H1 (cell line): ENCODE data around the gene IKZF3. TPM values are rescaled to one million over a fixed set of nuclear protein-coding genes. Genes with fewer than 3 reads are reported as not detected.

ENCODE experiments used
- CTCF ChIA-PET: fragments of 300-600 bp; sonication (Branson Sonifier 250); formaldehyde crosslinking; loops from one replicate; lab custom pipeline; 2021; ENCODE audit not compliant: partially characterized antibody; lab: Charles Lee
- POLR2A ChIA-PET: fragments of 300-600 bp; sonication (Branson Sonifier 250); formaldehyde crosslinking; loops from one replicate; lab custom pipeline; 2021; ENCODE audit warnings: inconsistent platforms; ENCODE audit not compliant: partially characterized antibody; lab: Charles Lee
- DNase-seq, 2 experiments: peaks; one replicate each; pipeline versions ENCODE4 v3.0.0 to v3.0.0-alpha.2; 2010 to 2022; ENCODE audit warnings: low spot score in 2 of 2, low read depth in 1 of 2, mixed read lengths in 1 of 2
- FAIRE-seq: peaks from 2 replicates; lab custom pipeline; 2011; peaks lifted over from hg19 to GRCh38; lab: Jason Lieb, UNC
- H2AFZ ChIP-seq: 2 replicates; pipeline ENCODE4 v1.8.1; 2012; ENCODE audit warnings: low read length, inconsistent platforms
- H2AK5ac ChIP-seq: 2 replicates; pipeline ENCODE4 v1.6.1; 2013; ENCODE audit warnings: low read depth, low read length
- H2BK120ac ChIP-seq: replicated peaks from 2 replicates; pipeline ENCODE3; 2013; ENCODE audit warnings: low read depth, low read length, inconsistent platforms
- H2BK12ac ChIP-seq: 2 replicates; pipeline ENCODE4 v1.6.1; 2013; ENCODE audit warnings: low read depth, low read length
- H2BK15ac ChIP-seq: 2 replicates; pipeline ENCODE4 v1.6.1; 2013; ENCODE audit warnings: low read length
- H2BK20ac ChIP-seq: 2 replicates; pipeline ENCODE4 v1.6.1; 2013; ENCODE audit warnings: low read length
- H2BK5ac ChIP-seq: 2 replicates; pipeline ENCODE4 v1.6.1; 2013; ENCODE audit warnings: low read depth, low read length
- H3K14ac ChIP-seq: 2 replicates; pipeline ENCODE4 v1.6.1; 2013; ENCODE audit warnings: inconsistent platforms; ENCODE audit not compliant: insufficient read length
- H3K18ac ChIP-seq: 2 replicates; pipeline ENCODE4 v1.6.1; 2013; ENCODE audit warnings: low read length; ENCODE audit errors: extremely low read depth
- H3K23ac ChIP-seq: 2 replicates; pipeline ENCODE4 v1.6.1; 2013; ENCODE audit warnings: inconsistent platforms; ENCODE audit not compliant: insufficient read length
- H3K23me2 ChIP-seq: 2 replicates; pipeline ENCODE4 v1.6.1; 2013; ENCODE audit warnings: low read depth, low read length
- H3K27ac ChIP-seq: 2 replicates; pipeline ENCODE4 v1.6.1; 2011; ENCODE audit warnings: low read depth, low read length, inconsistent platforms
- H3K27me3 ChIP-seq, 4 experiments: replicated peaks in 1 of 4; 1 replicate in 1 of 4; 2 replicates in 3 of 4; pipeline versions ENCODE4 v1.6.1 to v1.8.1; 2011 to 2013; ENCODE audit warnings: low read length in 3 of 4, mild to moderate bottlenecking in 3 of 4, inconsistent platforms in 2 of 4, mixed read lengths in 2 of 4, moderate library complexity in 1 of 4; ENCODE audit not compliant: control insufficient read depth in 3 of 4, insufficient read depth in 3 of 4; ENCODE audit errors: extremely low read depth in 1 of 4
- H3K36me3 ChIP-seq, 4 experiments: 2 replicates each; pipeline versions ENCODE4 v1.6.1 to v1.8.1; 2011 to 2013; ENCODE audit warnings: mild to moderate bottlenecking in 4 of 4, low read length in 3 of 4, moderate library complexity in 2 of 4, control low read depth in 1 of 4, inconsistent platforms in 1 of 4; ENCODE audit not compliant: insufficient read depth in 4 of 4, control insufficient read depth in 2 of 4
- H3K4ac ChIP-seq: replicated peaks from 2 replicates; pipeline ENCODE3; 2013; ENCODE audit warnings: low read length, low read depth, mixed read lengths, inconsistent platforms; ENCODE audit not compliant: insufficient read length
- H3K4me1 ChIP-seq, 4 experiments: replicated peaks in 1 of 4; 1 replicate in 1 of 4; 2 replicates in 3 of 4; pipeline versions ENCODE4 v1.6.1 to v1.8.1; 2011 to 2013; ENCODE audit warnings: low read length in 3 of 4, inconsistent platforms in 2 of 4, mixed read lengths in 1 of 4; ENCODE audit not compliant: insufficient read depth in 4 of 4, control insufficient read depth in 3 of 4
- H3K4me2 ChIP-seq, 2 experiments: 2 replicates each; pipeline versions ENCODE4 v1.6.1 to v1.8.1; 2011 to 2013; ENCODE audit warnings: low read depth in 2 of 2, low read length in 2 of 2, control low read depth in 1 of 2, inconsistent platforms in 1 of 2, mild to moderate bottlenecking in 1 of 2; ENCODE audit not compliant: insufficient read depth in 1 of 2
- H3K4me3 ChIP-seq, 4 experiments: fragments of 200-600, 300-600 bp in 1 of 4; sonication (generic), shearing (Covaris generic), sonication (Bioruptor Twin) in 1 of 4; 2 replicates each; pipeline versions ENCODE4 v1.5.1 to v1.8.1; 2011 to 2016; ENCODE audit warnings: low read length in 4 of 4, low read depth in 3 of 4, control low read depth in 2 of 4, inconsistent platforms in 2 of 4, mild to moderate bottlenecking in 2 of 4, mixed read lengths in 1 of 4, moderate library complexity in 1 of 4; ENCODE audit not compliant: insufficient read depth in 2 of 4; ENCODE audit errors: extremely low read depth in 1 of 4
- H3K56ac ChIP-seq: replicated peaks from 2 replicates; pipeline ENCODE3; 2013; ENCODE audit warnings: low read depth, mild to moderate bottlenecking, mixed read lengths, low read length, inconsistent platforms; ENCODE audit not compliant: insufficient read length
- H3K79me1 ChIP-seq: 2 replicates; pipeline ENCODE4 v1.6.1; 2013; ENCODE audit warnings: low read depth, low read length, control low read depth
- H3K79me2 ChIP-seq, 2 experiments: 2 replicates each; pipeline versions ENCODE4 v1.6.1 to v1.8.1; 2012 to 2013; ENCODE audit warnings: low read length in 2 of 2, mild to moderate bottlenecking in 2 of 2, inconsistent platforms in 1 of 2; ENCODE audit not compliant: insufficient read depth in 2 of 2, control insufficient read depth in 1 of 2
- H3K9ac ChIP-seq, 4 experiments: replicated peaks in 1 of 4; 1 replicate in 1 of 4; 2 replicates in 3 of 4; pipeline versions ENCODE4 v1.6.1 to v1.8.1; 2011 to 2013; ENCODE audit warnings: low read depth in 3 of 4, low read length in 3 of 4, control low read depth in 2 of 4, mild to moderate bottlenecking in 2 of 4, moderate library complexity in 2 of 4, inconsistent platforms in 1 of 4; ENCODE audit errors: extremely low read depth in 1 of 4
- H3K9me3 ChIP-seq, 2 experiments: 2 replicates each; pipeline versions ENCODE4 v1.6.1 to v1.8.1; 2012 to 2013; ENCODE audit warnings: mild to moderate bottlenecking in 2 of 2, moderate library complexity in 2 of 2, control low read depth in 1 of 2, inconsistent platforms in 1 of 2, low read depth in 1 of 2, low read length in 1 of 2, mixed read lengths in 1 of 2; ENCODE audit not compliant: insufficient read depth in 2 of 2
- H4K20me1 ChIP-seq, 2 experiments: replicated peaks in 1 of 2; 2 replicates each; pipeline versions ENCODE3 to v1.8.1; 2011 to 2013; ENCODE audit warnings: inconsistent platforms in 2 of 2, low read length in 2 of 2, mild to moderate bottlenecking in 1 of 2; ENCODE audit not compliant: insufficient read depth in 2 of 2, control insufficient read depth in 1 of 2
- H4K5ac ChIP-seq: 2 replicates; pipeline ENCODE4 v1.6.1; 2013; ENCODE audit warnings: low read length, low read depth, mixed read lengths, inconsistent platforms; ENCODE audit not compliant: insufficient read length
- H4K8ac ChIP-seq: 2 replicates; pipeline ENCODE4 v1.8.0; 2013; ENCODE audit warnings: mild to moderate bottlenecking, moderate library complexity, low read length, inconsistent platforms; ENCODE audit not compliant: insufficient read depth; ENCODE audit errors: extremely low read depth
- H4K91ac ChIP-seq: replicated peaks from 2 replicates; pipeline ENCODE3; 2013; ENCODE audit warnings: low read length, mixed read lengths, inconsistent platforms; ENCODE audit not compliant: insufficient read length
- ASH2L ChIP-seq: fragments of 200-600, 300-600 bp; sonication (generic); IDR thresholded peaks from one replicate; pipeline ENCODE4 v1.7.1; 2017; ENCODE audit warnings: low read length
- BACH1 ChIP-seq: IDR thresholded peaks from 2 replicates; pipeline ENCODE4 v1.6.1; 2012; ENCODE audit warnings: low read length, improper control_type of control experiment
- BRCA1 ChIP-seq: IDR thresholded peaks from 2 replicates; pipeline ENCODE4 v1.6.1; 2012; ENCODE audit warnings: low read depth, low read length, improper control_type of control experiment
- CBX5 ChIP-seq: fragments of 300-800, 300-1000 bp; sonication (generic); IDR thresholded peaks from 2 replicates; pipeline ENCODE4 v1.7.1; 2016; ENCODE audit warnings: antibody characterized with exemption, low read length, low read depth
- CBX8 ChIP-seq: fragments of 300-800, 300-1000 bp; sonication (generic); IDR thresholded peaks from 2 replicates; pipeline ENCODE4 v1.7.1; 2016; ENCODE audit warnings: low read depth, low read length, borderline replicate concordance
- KDM1A ChIP-seq: fragments of 200-600, 300-600 bp; sonication (generic); IDR thresholded peaks from 2 replicates; pipeline ENCODE4 v1.7.1; 2016; ENCODE audit warnings: mild to moderate bottlenecking, low read length, borderline replicate concordance
- NANOG ChIP-seq: IDR thresholded peaks from 2 replicates; pipeline ENCODE4 v1.6.1; 2011; ENCODE audit warnings: low read length, low read depth, mild to moderate bottlenecking, inconsistent platforms; ENCODE audit not compliant: insufficient read depth, poor library complexity, severe bottlenecking
- NRF1 ChIP-seq: IDR thresholded peaks from 2 replicates; pipeline ENCODE4 v1.6.1; 2011; ENCODE audit warnings: mild to moderate bottlenecking, low read depth, low read length, improper control_type of control experiment
- POLR2A ChIP-seq, 2 experiments: IDR thresholded peaks; 1 replicate in 1 of 2; 2 replicates in 1 of 2; pipeline ENCODE4 v1.6.1; 2011; ENCODE audit warnings: low read depth in 2 of 2, low read length in 2 of 2, mild to moderate bottlenecking in 2 of 2; ENCODE audit errors: control extremely low read depth in 1 of 2
- POLR2AphosphoS5 ChIP-seq: IDR thresholded peaks from 2 replicates; pipeline ENCODE4 v1.6.1; 2011; ENCODE audit warnings: low read depth, low read length
- RAD21 ChIP-seq, 2 experiments: IDR thresholded peaks in 1 of 2; conservative IDR thresholded peaks in 1 of 2; 2 replicates each; pipeline ENCODE4 v1.6.1; 2011; ENCODE audit warnings: low read depth in 2 of 2, low read length in 2 of 2, improper control_type of control experiment in 1 of 2, inconsistent platforms in 1 of 2, mild to moderate bottlenecking in 1 of 2, moderate library complexity in 1 of 2
- SP4 ChIP-seq: IDR thresholded peaks from 2 replicates; pipeline ENCODE4 v1.6.1; 2012; ENCODE audit warnings: low read length, inconsistent platforms
- TEAD4 ChIP-seq: IDR thresholded peaks from 2 replicates; pipeline ENCODE4 v1.6.1; 2012; ENCODE audit warnings: low read depth, low read length, inconsistent platforms, mixed read lengths
- YY1 ChIP-seq: IDR thresholded peaks from 2 replicates; pipeline ENCODE4 v1.6.1; 2011; ENCODE audit warnings: low read depth, mild to moderate bottlenecking, low read length
- WGBS, 2 experiments: shearing (Covaris generic) in 1 of 2; methylation state at CpG; one replicate each; pipeline versions ENCODE4 v1.1.6 to v1.1.7; 2013 to 2015; ENCODE audit warnings: low lambda C conversion rate in 2 of 2, mixed read lengths in 2 of 2, inconsistent platforms in 1 of 2, low coverage in 1 of 2, missing lambda C conversion rate in 1 of 2; ENCODE audit not compliant: insufficient replicate concordance in 2 of 2, insufficient coverage in 1 of 2, insufficient read length in 1 of 2; ENCODE audit errors: extremely low coverage in 1 of 2, missing lambda C conversion rate in 1 of 2; 5-methylcytosine and 5-hydroxymethylcytosine counted together
- polyA plus RNA-seq, 7 experiments: library from polyadenylated mRNA; depleted of rRNA in 3 of 7; stranded (reverse) in 5 of 7; unstranded in 2 of 7; fragments of >200 nt in 5 of 7; fragments of 200-250 nt in 2 of 7; gene quantifications; 1 replicate in 5 of 7; 2 replicates in 1 of 7; 4 replicates in 1 of 7; pipeline versions ENCODE4 v1.2.1 to v1.2.3, GENCODE V29; 2011 to 2013; ENCODE audit warnings: missing spikeins in 2 of 7, mixed read lengths in 2 of 7
- total RNA-seq: library from RNA; stranded (reverse); fragmentation: NEBNext Ultra II Directional; extraction: Animal tissue kit (Norgen Biotek cat#: 25700); gene quantifications from 2 replicates; pipeline ENCODE4 v1.2.1, GENCODE V29; 2021
- TF ChIP-seq, protein P1 (sequence below): IDR thresholded peaks from 2 replicates; pipeline ENCODE4 v1.6.1; 2011; ENCODE audit warnings: low read length, improper control_type of control experiment

Gene IKZF3
- total and polyA plus RNA-seq, 2 of the 8 experiments (the other 6 are each of a cell fraction or from before 2014, with no cell fraction given): 0.23 to 0.56 TPM

DNA sequence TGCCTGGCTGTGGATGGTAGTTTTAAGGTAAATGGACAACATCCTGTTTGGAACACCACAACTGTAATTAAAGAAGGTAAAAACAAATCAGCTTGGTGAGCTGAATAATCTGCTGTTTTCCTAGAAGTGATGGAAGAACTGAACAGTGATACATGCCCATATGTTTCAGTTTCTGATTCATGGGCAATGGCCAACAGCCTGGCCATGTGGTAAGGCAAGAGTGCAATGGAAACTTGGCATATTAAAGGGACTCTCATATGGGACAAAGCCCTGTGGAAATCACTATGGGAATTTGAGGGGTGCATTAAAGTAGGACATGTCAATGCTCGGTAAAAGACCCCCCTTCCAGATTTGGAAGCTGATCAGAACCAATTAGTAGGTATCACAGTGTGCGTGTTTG is 37.8 kb downstream of the IKZF3 start:
- H4K8ac ChIP-seq: no peak overlapping the region
- H3K4me3 ChIP-seq: no peak overlapping the region
- H3K9me3 ChIP-seq: peaks cover 13 to 20% of the 10 kb centered on the region in 2 experiments; a peak in 3 of 4 replicates
- no peak overlapping the region for H3K56ac ChIP-seq
- H4K5ac ChIP-seq: no peak overlapping the region
- CTCF ChIA-PET: interaction anchor here (1.1 kb wide), 1 partner anchor 9 kb away, joined by 4 read pairs; no protein-coding TSS in a partner anchor
- H3K36me3 ChIP-seq: no peaks in the 10 kb centered on the region
- H3K9ac ChIP-seq: no peak overlapping the region
- H2BK5ac ChIP-seq: no peak overlapping the region
- no peak overlapping the region for H2AK5ac ChIP-seq
- no peak overlapping the region for H3K18ac ChIP-seq
- no peak overlapping the region for H3K4ac ChIP-seq
- H3K14ac ChIP-seq: no peak overlapping the region
- POLR2A ChIA-PET: no interaction called here
- H3K4me2 ChIP-seq: no peak overlapping the region
- no peak overlapping the region for H3K27ac ChIP-seq
- H3K23ac ChIP-seq: no peak overlapping the region
- no peak overlapping the region for H2BK12ac ChIP-seq
- no peak overlapping the region for H2AFZ ChIP-seq
- H2BK20ac ChIP-seq: no peak overlapping the region
- H2BK120ac ChIP-seq: no peak overlapping the region
- FAIRE-seq (no peak), DNase-seq (no peak)
- peaks cover 1% of the 10 kb centered on the region; the same call in 1 of the 2 replicates for H3K23me2 ChIP-seq
- H2BK15ac ChIP-seq: no peak overlapping the region
- no peak overlapping the region for H4K91ac ChIP-seq
- no peaks in the 10 kb centered on the region for H3K79me2 ChIP-seq
- H3K4me1 ChIP-seq: no peaks in the 10 kb centered on the region
- H3K27me3 ChIP-seq: no peaks in the 10 kb centered on the region
- H3K79me1 ChIP-seq: no peaks in the 10 kb centered on the region
- WGBS, 2 experiments: 90% methylated on average over 2 of the region's 2 CpGs; no CpG with 5 or more reads in 1 of the 2 experiments
- no peaks in the 10 kb centered on the region for H4K20me1 ChIP-seq
- no peak for TF ChIP-seq BRCA1
- TF ChIP-seq KDM1A: no peak
- no peak for TF ChIP-seq POLR2A (IDR thresholded peaks at IDR 0.05; ENCODE audit: control extremely low read depth in 1 of 2, low read depth in 2 of 2, low read length in 2 of 2)
- TF ChIP-seq CBX8: no peak
- no peak for TF ChIP-seq YY1
- no peak for TF ChIP-seq BACH1
- no peak for TF ChIP-seq ASH2L
- no peak for TF ChIP-seq CBX5
- TF ChIP-seq TEAD4: no peak
- TF ChIP-seq POLR2AphosphoS5: no peak
- no peak for TF ChIP-seq NRF1
- TF ChIP-seq NANOG: no peak
- no peak for TF ChIP-seq SP4
- TF ChIP-seq, protein P1, sequence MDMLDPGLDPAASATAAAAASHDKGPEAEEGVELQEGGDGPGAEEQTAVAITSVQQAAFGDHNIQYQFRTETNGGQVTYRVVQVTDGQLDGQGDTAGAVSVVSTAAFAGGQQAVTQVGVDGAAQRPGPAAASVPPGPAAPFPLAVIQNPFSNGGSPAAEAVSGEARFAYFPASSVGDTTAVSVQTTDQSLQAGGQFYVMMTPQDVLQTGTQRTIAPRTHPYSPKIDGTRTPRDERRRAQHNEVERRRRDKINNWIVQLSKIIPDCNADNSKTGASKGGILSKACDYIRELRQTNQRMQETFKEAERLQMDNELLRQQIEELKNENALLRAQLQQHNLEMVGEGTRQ: no peak
- no peak for TF ChIP-seq RAD21 (IDR thresholded peaks at IDR 0.05 in 1 of 2, conservative IDR thresholded peaks at IDR 0.05 in 1 of 2; ENCODE audit: low read depth in 2 of 2, low read length in 2 of 2)
